Lower leg skin (tissue), 3 donors: ENCODE measurements around the gene BCL2L11.
"Not testable (repeated sequence)": the region's sequence is repeated elsewhere in the genome, so short reads cannot be mapped to it uniquely, and the experiment has no call there.

ENCODE experiments used
- POLR2A ChIP-seq, 2 donors: fragments of 450-650 bp; IDR thresholded peaks; one replicate each; pipeline ENCODE4 v1.6.1; 2016 to 2017; ENCODE audit warnings: antibody characterized with exemption in 2 of 2, mild to moderate bottlenecking in 1 of 2, moderate library complexity in 1 of 2
- TF ChIP-seq, protein P1 (sequence below), 3 donors: fragments of 450-650 bp; IDR thresholded peaks; one replicate each; pipeline ENCODE4 v1.5.1; 2016; ENCODE audit warnings: antibody characterized with exemption in 3 of 3, mild to moderate bottlenecking in 3 of 3, moderate library complexity in 2 of 3

DNA sequence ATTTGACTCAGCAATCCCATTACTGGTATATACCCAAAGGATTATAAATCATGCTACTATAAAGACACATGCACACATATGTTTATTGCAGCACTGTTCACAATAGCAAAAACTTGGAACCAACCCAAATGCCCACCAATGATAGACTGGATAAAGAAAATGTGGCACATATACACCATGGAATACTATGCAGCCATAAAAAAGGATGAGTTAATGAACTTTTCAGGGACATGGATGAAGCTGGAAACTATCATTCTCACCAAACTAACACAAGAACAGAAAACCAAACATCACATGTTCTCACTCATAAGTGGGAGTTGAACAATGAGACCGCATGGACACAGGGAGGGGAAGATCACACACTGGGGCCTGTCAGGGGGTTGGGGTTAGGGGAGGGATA, 38.1 kb upstream of the BCL2L11 start:
- TF ChIP-seq, protein P1, sequence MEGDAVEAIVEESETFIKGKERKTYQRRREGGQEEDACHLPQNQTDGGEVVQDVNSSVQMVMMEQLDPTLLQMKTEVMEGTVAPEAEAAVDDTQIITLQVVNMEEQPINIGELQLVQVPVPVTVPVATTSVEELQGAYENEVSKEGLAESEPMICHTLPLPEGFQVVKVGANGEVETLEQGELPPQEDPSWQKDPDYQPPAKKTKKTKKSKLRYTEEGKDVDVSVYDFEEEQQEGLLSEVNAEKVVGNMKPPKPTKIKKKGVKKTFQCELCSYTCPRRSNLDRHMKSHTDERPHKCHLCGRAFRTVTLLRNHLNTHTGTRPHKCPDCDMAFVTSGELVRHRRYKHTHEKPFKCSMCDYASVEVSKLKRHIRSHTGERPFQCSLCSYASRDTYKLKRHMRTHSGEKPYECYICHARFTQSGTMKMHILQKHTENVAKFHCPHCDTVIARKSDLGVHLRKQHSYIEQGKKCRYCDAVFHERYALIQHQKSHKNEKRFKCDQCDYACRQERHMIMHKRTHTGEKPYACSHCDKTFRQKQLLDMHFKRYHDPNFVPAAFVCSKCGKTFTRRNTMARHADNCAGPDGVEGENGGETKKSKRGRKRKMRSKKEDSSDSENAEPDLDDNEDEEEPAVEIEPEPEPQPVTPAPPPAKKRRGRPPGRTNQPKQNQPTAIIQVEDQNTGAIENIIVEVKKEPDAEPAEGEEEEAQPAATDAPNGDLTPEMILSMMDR (IDR thresholded peaks at IDR 0.05), result not testable (repeated sequence)
- TF ChIP-seq POLR2A (IDR thresholded peaks at IDR 0.05), result not testable (repeated sequence)
